ENCODE data around the gene C10orf67. TPM values are rescaled to one million over a fixed set of nuclear protein-coding genes. Genes with fewer than 3 reads are reported as not detected.

Gene C10orf67
- total RNA-seq, 6 experiments from 2014 or later: 0.10 to 0.88 (median 0.33) TPM

DNA sequence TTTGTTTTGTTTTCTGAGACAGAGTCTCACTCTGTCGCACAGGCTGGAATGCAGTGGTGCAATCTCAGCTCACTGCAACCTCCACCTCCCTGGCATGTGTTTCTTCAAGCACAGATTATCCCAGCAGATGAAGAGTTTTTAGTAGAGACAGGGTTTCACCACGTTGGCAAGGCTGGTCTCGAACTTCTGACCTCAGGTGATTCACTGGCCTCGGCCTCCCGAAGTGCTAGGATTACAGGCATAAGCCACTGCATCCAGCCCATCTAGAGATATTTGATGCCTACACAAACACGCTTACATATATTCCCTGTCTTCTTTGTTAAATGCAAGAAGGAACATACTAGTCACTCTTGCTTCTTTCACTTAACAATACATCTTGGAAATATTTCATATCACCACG, 158.4 kb downstream of the C10orf67 start:
- no peak overlapping the region for H3K4me3 Mint-ChIP-seq
- H3K9me3 Mint-ChIP-seq: no peaks in the 10 kb centered on the region
- no peak for DNase-seq
- TF ChIP-seq, protein P1, sequence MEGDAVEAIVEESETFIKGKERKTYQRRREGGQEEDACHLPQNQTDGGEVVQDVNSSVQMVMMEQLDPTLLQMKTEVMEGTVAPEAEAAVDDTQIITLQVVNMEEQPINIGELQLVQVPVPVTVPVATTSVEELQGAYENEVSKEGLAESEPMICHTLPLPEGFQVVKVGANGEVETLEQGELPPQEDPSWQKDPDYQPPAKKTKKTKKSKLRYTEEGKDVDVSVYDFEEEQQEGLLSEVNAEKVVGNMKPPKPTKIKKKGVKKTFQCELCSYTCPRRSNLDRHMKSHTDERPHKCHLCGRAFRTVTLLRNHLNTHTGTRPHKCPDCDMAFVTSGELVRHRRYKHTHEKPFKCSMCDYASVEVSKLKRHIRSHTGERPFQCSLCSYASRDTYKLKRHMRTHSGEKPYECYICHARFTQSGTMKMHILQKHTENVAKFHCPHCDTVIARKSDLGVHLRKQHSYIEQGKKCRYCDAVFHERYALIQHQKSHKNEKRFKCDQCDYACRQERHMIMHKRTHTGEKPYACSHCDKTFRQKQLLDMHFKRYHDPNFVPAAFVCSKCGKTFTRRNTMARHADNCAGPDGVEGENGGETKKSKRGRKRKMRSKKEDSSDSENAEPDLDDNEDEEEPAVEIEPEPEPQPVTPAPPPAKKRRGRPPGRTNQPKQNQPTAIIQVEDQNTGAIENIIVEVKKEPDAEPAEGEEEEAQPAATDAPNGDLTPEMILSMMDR (IDR thresholded peaks at IDR 0.05): no peak
- peaks cover 13% of the 10 kb centered on the region for H3K27me3 Mint-ChIP-seq (ENCODE audit: insufficient read depth)
- no peak overlapping the region for H3K27ac Mint-ChIP-seq
- no peaks in the 10 kb centered on the region for H3K36me3 Mint-ChIP-seq (ENCODE audit: low read depth)
- H3K4me1 Mint-ChIP-seq (ENCODE audit: low read depth): no peaks in the 10 kb centered on the region

- H3K36me3 Mint-ChIP-seq (ENCODE audit: low read depth): no peaks in the 10 kb centered on the region
- H3K27ac Mint-ChIP-seq: no peak overlapping the region
- H3K4me3 Mint-ChIP-seq: no peak overlapping the region
- no peak for DNase-seq
- TF ChIP-seq, protein P1 (IDR thresholded peaks at IDR 0.05): no peak
- no peaks in the 10 kb centered on the region for H3K4me1 Mint-ChIP-seq (ENCODE audit: low read depth)
- no peaks in the 10 kb centered on the region for H3K9me3 Mint-ChIP-seq
- H3K27me3 Mint-ChIP-seq (ENCODE audit: insufficient read depth): peaks cover 23% of the 10 kb centered on the region
Measured at GRCh38 chr10:23174977-23175512, 169.6 kb downstream of the C10orf67 start.

DNA sequence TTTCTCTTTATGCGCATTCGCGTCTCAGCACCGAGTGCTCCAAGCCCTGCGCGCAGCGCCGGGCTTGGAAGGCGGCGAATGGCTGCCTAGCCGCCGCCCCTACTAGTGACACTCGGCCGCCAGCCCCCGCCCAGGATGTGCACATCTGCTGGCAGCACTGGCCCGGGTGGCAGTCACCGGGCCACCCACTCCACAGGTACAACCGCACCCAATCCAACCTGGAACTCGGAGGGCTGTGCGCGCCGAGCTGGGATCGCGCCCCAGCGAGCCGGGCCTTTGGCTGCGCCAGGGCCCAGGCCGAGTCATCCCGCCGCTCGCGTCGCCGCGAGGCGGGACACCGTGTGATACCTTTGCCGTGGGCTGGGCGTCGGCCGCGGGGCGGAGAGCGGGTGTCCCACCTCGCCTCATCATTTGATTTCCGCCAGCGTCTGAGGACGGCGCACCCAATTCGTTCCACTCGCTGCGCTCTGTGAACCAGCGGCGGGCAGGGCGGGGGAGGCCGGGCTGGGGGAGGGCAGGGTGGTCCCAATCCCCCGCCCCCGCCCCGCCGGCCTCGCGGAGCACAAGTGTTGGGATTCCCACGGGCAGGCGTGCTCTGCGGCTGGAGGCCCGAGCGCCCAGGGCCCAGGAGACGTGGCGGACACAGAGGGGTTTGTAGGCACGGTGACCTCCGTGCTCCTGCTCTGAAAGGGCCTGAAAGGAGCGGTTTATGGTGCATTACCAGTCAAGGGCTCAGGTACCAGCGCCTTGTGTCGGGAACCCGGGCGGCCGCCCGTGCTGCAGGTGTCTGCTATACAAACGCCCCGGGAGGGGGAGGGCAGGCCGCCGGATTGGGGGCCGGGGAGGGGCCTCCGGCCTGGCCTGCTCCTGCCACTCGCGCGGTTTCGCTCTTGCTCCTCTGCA, 170.3 kb downstream of the C10orf67 start:
- Mint-ChIP-seq H3K27ac (no peak overlapping the region), H3K4me1 (ENCODE audit: low read depth) (no peaks in the 10 kb centered on the region), H3K4me3 (no peak overlapping the region), H3K36me3 (ENCODE audit: low read depth) (no peaks in the 10 kb centered on the region), H3K27me3 (ENCODE audit: insufficient read depth) (peaks cover 19% of the 10 kb centered on the region), H3K9me3 (no peaks in the 10 kb centered on the region)
- no peak for DNase-seq
- TF ChIP-seq, protein P1 (IDR thresholded peaks at IDR 0.05): no peak

DNA sequence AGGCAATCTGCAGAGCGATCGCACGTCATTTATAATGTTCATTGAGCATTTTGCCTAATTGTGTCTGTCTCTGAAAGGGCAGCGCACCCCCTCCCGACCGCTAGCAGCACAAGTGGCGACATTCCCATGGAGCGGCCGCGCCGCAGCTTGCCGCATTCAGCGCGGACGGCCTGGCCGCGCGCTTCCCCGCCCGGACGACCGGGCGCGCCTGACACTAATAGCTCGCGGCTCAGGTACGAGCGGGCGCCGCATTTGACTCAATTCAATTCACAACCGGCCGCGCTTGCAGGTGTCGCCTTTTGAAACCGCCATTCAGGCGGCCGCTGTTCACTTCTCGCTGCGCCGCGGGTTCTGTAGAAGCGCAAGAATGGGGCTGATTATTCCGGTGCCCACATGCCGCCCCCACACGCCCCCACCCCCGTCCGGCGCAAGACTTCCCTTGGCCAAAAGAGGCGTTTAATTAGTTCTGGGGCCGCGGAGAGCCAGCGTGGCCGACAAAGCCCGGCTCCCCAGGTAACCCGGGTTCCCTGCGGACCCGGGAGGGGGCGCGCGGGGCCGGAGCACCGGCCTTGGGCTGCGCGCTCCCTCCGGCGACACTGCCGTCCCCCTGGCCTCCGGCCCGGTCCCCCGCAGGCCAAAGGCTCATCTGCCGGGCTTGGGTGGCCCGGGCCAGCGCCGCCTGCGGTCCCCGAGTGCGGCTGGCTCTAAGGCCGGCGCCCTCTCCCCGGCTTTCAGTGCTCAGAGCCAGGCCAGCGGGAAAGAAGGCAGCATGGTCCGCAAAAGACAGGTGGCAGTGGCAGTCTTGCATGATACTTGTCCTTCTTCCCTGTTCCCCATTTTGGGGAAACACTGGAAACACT, 171.2 kb downstream of the C10orf67 start:
- Mint-ChIP-seq H3K27me3 (ENCODE audit: insufficient read depth) (peaks cover 17% of the 10 kb centered on the region), H3K4me3 (no peak overlapping the region), H3K9me3 (no peaks in the 10 kb centered on the region), H3K36me3 (ENCODE audit: low read depth) (no peaks in the 10 kb centered on the region), H3K27ac (no peak overlapping the region), H3K4me1 (ENCODE audit: low read depth) (no peaks in the 10 kb centered on the region)
- TF ChIP-seq, protein P1 (IDR thresholded peaks at IDR 0.05): no peak
- no peak for DNase-seq

GRCh38 chr10:23172429-23173213, 172.0 kb downstream of the C10orf67 start:
- H3K36me3 Mint-ChIP-seq (ENCODE audit: low read depth): no peaks in the 10 kb centered on the region
- H3K27ac Mint-ChIP-seq: no peak overlapping the region
- no peak for DNase-seq

More at GRCh38 chr10:23172429-23173213, 172.0 kb downstream of the C10orf67 start:
- Mint-ChIP-seq H3K9me3 (no peaks in the 10 kb centered on the region), H3K4me3 (no peak overlapping the region), H3K27me3 (ENCODE audit: insufficient read depth) (peaks cover 17% of the 10 kb centered on the region), H3K4me1 (ENCODE audit: low read depth) (no peaks in the 10 kb centered on the region)
- TF ChIP-seq, protein P1 (IDR thresholded peaks at IDR 0.05): no peak
